ENCODE measurements around the gene CLMN.

Gene CLMN

GRCh38 chr14:95218006-95218405, 101.7 kb downstream of the CLMN start:
- Histone ChIP-seq H3K27me3 (no peaks in the 10 kb centered on the region), H3K27ac (no peak overlapping the region), H3K4me3 (no peak overlapping the region), H3K36me3 (peaks cover 4 to 24% (median 17%) of the 10 kb centered on the region in 3 donors), H3K4me1 (no peaks in the 10 kb centered on the region), H3K9me3 (no peaks in the 10 kb centered on the region)
- TF ChIP-seq CTCF (IDR thresholded peaks at IDR 0.05): no peak
- no peak for DNase-seq
- intact Hi-C loops (cut with DNase I; ENCODE audit: low total_unique reads): no loop called here

- intact Hi-C loops (cut with DNase I; ENCODE audit: low total_unique reads): no loop called here
- peaks cover 4 to 24% (median 17%) of the 10 kb centered on the region in 3 donors for H3K36me3 ChIP-seq
Observed at GRCh38 chr14:95217391-95217900, 102.3 kb downstream of the CLMN start.

GRCh38 chr14:95216008-95216407, 103.7 kb downstream of the CLMN start:
- Histone ChIP-seq H3K27me3 (no peaks in the 10 kb centered on the region), H3K27ac (no peak overlapping the region), H3K36me3 (peaks cover 4 to 23% (median 6%) of the 10 kb centered on the region in 3 donors), H3K4me3 (no peak overlapping the region), H3K9me3 (no peaks in the 10 kb centered on the region), H3K4me1 (no peaks in the 10 kb centered on the region)
- no peak for DNase-seq
- no peak for TF ChIP-seq CTCF (IDR thresholded peaks at IDR 0.05)
- intact Hi-C loops (cut with DNase I; ENCODE audit: low total_unique reads): no loop called here

More at GRCh38 chr14:95217391-95217900, 102.3 kb downstream of the CLMN start:
- DNase-seq: no peak
- Histone ChIP-seq H3K27me3 (no peaks in the 10 kb centered on the region), H3K4me1 (no peaks in the 10 kb centered on the region), H3K4me3 (no peak overlapping the region), H3K9me3 (no peaks in the 10 kb centered on the region), H3K27ac (no peak overlapping the region)
- TF ChIP-seq CTCF (IDR thresholded peaks at IDR 0.05): no peak

GRCh38 chr14:95215094-95215725, 104.5 kb downstream of the CLMN start:
- no peak overlapping the region for H3K4me3 ChIP-seq
- H3K4me1 ChIP-seq: no peaks in the 10 kb centered on the region
- H3K27ac ChIP-seq: no peak overlapping the region
- TF ChIP-seq CTCF (IDR thresholded peaks at IDR 0.05): no peak
- H3K9me3 ChIP-seq: no peaks in the 10 kb centered on the region
- DNase-seq: no peak
- H3K36me3 ChIP-seq: peaks cover 0 to 21% (median 4%) of the 10 kb centered on the region in 3 donors
- intact Hi-C loops (cut with DNase I; ENCODE audit: low total_unique reads): no loop called here
- H3K27me3 ChIP-seq: no peaks in the 10 kb centered on the region

- Histone ChIP-seq H3K4me1 (no peaks in the 10 kb centered on the region), H3K4me3 (no peak overlapping the region), H3K27me3 (no peaks in the 10 kb centered on the region), H3K27ac (no peak overlapping the region), H3K9me3 (no peaks in the 10 kb centered on the region), H3K36me3 (peaks cover 0 to 17% (median 0%) of the 10 kb centered on the region in 3 donors)
- DNase-seq: no peak
- intact Hi-C loops (cut with DNase I; ENCODE audit: low total_unique reads): no loop called here
- no peak for TF ChIP-seq CTCF (IDR thresholded peaks at IDR 0.05)
Observed at GRCh38 chr14:95213774-95214173, 105.9 kb downstream of the CLMN start.

Measured in tibial artery (tissue), 4 donors.